Measurements from ENCODE around the gene KCNJ9. TPM values are rescaled to one million over a fixed set of nuclear protein-coding genes. Genes with fewer than 3 reads are reported as not detected.

KCNJ9 gene
- total RNA-seq, 1 experiment from 2014 or later, result not detected

DNA sequence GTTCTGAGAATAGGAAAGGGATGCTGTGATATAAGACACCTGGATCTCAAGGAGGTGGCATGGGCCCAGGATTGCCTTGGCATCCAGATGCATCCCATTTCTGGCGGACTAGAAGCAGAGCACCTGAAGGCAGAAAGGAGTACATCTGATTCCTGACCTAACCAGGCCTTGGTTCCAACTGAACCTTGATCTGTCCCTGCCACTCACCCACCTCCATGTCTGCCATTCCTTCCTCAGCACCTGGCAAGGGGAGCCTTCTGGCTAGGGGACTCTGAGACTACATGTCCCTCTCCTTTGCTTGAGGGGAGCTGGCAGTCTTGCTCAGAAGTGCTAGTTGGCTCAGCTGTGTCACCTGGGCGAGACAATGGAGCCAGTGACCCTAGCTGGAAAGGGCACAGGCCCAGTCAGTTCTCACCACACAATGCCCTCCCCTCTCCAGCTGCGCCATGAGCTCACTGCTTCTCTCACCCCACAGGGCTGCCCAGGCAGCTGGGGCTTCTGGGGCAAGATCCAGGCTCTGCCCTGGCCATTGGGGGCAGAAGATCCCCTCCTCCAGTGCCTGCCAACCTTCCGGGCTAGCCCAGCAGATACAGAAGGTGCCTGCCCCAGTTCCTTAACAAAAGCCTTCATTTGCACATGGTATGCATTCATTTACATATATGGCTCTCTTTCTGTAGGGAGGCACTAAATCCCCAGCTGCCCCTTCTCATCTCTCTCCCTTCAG, 14.2 kb downstream of the KCNJ9 start:
- DNase-seq, result no peak
- Mint-ChIP-seq H3K36me3 (ENCODE audit: insufficient read depth, unreplicated experiment) (peaks cover 25% of the 10 kb centered on the region), H3K9me3 (ENCODE audit: low read depth, unreplicated experiment) (no peaks in the 10 kb centered on the region), H3K27me3 (ENCODE audit: unreplicated experiment) (no peaks in the 10 kb centered on the region), H3K4me3 (ENCODE audit: low read depth, unreplicated experiment) (no peak overlapping the region), H3K4me1 (ENCODE audit: low read depth, unreplicated experiment) (peaks cover 20% of the 10 kb centered on the region), H3K27ac (ENCODE audit: unreplicated experiment) (no peak overlapping the region)
- BruUV-seq (replicated peaks), result no TSS peak
- TF ChIP-seq, protein P1, sequence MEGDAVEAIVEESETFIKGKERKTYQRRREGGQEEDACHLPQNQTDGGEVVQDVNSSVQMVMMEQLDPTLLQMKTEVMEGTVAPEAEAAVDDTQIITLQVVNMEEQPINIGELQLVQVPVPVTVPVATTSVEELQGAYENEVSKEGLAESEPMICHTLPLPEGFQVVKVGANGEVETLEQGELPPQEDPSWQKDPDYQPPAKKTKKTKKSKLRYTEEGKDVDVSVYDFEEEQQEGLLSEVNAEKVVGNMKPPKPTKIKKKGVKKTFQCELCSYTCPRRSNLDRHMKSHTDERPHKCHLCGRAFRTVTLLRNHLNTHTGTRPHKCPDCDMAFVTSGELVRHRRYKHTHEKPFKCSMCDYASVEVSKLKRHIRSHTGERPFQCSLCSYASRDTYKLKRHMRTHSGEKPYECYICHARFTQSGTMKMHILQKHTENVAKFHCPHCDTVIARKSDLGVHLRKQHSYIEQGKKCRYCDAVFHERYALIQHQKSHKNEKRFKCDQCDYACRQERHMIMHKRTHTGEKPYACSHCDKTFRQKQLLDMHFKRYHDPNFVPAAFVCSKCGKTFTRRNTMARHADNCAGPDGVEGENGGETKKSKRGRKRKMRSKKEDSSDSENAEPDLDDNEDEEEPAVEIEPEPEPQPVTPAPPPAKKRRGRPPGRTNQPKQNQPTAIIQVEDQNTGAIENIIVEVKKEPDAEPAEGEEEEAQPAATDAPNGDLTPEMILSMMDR (IDR thresholded peaks at IDR 0.05; ENCODE audit: unreplicated experiment), result no peak
- CTCF ChIA-PET, result interaction anchor here (0.5 kb wide), 1 partner anchor 126 kb away, joined by 5 read pairs; no protein-coding TSS in a partner anchor
- intact Hi-C loops (cut with micrococcal nuclease; ENCODE audit: unreplicated experiment), result no loop called here

DNA sequence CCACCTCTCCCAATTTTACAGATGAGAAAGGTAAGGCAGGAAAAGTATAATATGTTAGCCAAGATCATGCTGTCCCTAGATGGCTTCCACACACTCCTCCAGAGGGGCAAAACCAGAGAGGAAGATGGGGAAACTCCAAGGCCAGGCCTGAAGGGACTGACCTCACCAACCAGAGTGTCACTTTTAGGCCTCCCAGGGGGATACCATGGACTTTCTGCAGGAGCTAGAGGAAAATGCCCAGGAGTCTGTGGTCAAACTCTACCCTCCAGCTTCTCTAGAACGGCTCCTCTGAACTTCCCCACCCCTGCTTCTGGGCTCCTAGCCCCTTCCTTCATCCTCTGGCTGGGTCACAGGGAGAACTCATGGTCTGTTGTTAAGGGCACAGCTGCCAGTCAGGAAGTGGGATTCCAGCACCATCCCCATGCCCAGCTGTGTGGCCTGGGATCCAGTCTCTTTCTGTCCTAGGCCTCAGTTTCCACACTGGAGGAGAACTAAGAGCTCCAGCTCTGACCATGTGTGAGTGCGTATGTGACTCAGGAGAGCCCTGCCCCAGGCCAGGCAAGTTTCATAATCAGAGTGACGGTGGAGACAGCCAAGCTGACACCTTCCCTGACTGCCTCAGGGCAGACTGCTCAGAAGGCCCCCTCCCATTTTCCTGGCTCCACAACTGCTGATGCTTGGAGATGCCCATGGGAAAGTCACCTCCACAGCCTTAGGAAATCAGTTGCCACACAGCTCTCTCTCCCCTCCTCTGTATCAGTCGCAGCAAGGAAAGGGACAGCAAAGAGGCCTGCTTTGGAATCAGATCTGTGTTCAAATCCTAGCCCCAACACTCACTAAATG, 15.2 kb downstream of the KCNJ9 start:
- peaks cover 27% of the 10 kb centered on the region for H3K4me1 Mint-ChIP-seq (ENCODE audit: low read depth, unreplicated experiment)
- no TSS peak for BruUV-seq (replicated peaks)
- CTCF ChIA-PET, result interaction anchor here (0.5 to 0.7 kb wide), 2 partner anchors 123 to 125 kb away, joined by 3 to 5 read pairs; no protein-coding TSS in a partner anchor

DNA sequence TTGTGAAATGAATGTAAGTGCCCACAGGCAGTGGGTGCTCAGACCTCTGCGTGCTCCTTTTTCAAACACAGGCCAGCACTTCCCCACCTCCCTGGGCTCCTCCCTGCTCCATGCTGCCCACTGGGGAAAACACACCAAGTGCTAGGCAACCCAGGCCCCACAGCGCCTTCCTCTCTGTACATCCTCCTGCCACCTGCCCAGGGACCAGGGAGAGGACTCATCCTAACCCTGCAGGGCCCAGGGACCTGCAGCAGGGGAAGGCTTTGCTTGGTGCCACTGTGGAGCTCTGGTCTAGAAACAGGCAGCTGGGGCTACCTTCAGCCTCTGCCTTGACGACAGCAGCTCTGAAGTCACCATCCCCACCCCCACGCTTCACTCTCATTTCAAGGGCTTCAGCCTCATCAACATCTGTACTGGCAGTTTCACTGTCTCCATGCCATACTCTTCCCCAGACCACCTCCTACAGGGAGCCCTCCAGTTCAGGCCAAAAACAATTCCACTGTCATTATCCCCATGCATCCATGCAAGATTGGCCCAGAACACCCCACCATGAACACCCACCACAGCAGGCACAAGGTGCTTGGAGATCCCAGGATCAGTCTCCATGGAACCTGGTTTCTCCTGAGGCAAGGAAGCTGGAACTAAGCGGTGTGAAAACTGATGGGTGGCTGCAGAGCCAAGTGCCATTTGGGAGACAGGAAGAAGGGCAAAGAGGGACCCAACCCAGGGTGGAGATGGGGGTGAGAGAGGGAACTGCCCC, 16.0 kb downstream of the KCNJ9 start:
- no peaks in the 10 kb centered on the region for H3K9me3 Mint-ChIP-seq (ENCODE audit: low read depth, unreplicated experiment)
- TF ChIP-seq, protein P1 (IDR thresholded peaks at IDR 0.05; ENCODE audit: unreplicated experiment), result no peak
- H3K27me3 Mint-ChIP-seq (ENCODE audit: unreplicated experiment), result no peaks in the 10 kb centered on the region
- H3K27ac Mint-ChIP-seq (ENCODE audit: unreplicated experiment), result peak overlapping the region; percentile 79
- peaks cover 25% of the 10 kb centered on the region for H3K36me3 Mint-ChIP-seq (ENCODE audit: insufficient read depth, unreplicated experiment)
- intact Hi-C loops (cut with micrococcal nuclease; ENCODE audit: unreplicated experiment), result no loop called here
- CTCF ChIA-PET, result interaction anchor here (0.6 to 2.0 kb wide), 8 partner anchors 12 to 1483 kb away, joined by 3 to 10 read pairs (median 5); partner anchors contain the start of gene KCNJ9
- no peak for DNase-seq
- H3K4me1 Mint-ChIP-seq (ENCODE audit: low read depth, unreplicated experiment), result peaks cover 29% of the 10 kb centered on the region
- H3K4me3 Mint-ChIP-seq (ENCODE audit: low read depth, unreplicated experiment), result peak overlapping the region; percentile 86
- TSS peak; percentile 36 for BruUV-seq (replicated peaks)

More for the DNA sequence above, 15.2 kb downstream of the KCNJ9 start:
- Mint-ChIP-seq H3K36me3 (ENCODE audit: insufficient read depth, unreplicated experiment) (peaks cover 25% of the 10 kb centered on the region), H3K27ac (ENCODE audit: unreplicated experiment) (no peak overlapping the region), H3K27me3 (ENCODE audit: unreplicated experiment) (no peaks in the 10 kb centered on the region), H3K4me3 (ENCODE audit: low read depth, unreplicated experiment) (no peak overlapping the region), H3K9me3 (ENCODE audit: low read depth, unreplicated experiment) (no peaks in the 10 kb centered on the region)
- intact Hi-C loops (cut with micrococcal nuclease; ENCODE audit: unreplicated experiment), result no loop called here
- TF ChIP-seq, protein P1 (IDR thresholded peaks at IDR 0.05; ENCODE audit: unreplicated experiment), result no peak
- no peak for DNase-seq

Measured in Calu3 (cell line).